WTC11 (cell line): ENCODE data around the gene TTLL10.

Experiments
- ATF3 ChIP-seq: sonication (generic); formaldehyde crosslinking; conservative IDR thresholded peaks from 2 replicates; pipeline ENCODE4 v1.8.1; 2022; ENCODE audit warnings: mild to moderate bottlenecking, missing genetic modification reagents
- CBFB ChIP-seq: sonication (generic); formaldehyde crosslinking; IDR thresholded peaks from 2 replicates; pipeline ENCODE4 v1.8.1; 2022; ENCODE audit warnings: mild to moderate bottlenecking, low read depth, missing genetic modification reagents
- E2F1 ChIP-seq: sonication (generic); formaldehyde crosslinking; IDR thresholded peaks from 2 replicates; pipeline ENCODE4 v1.8.0; 2022; ENCODE audit warnings: mild to moderate bottlenecking, missing genetic modification reagents
- JUN ChIP-seq: sonication (generic); formaldehyde crosslinking; IDR thresholded peaks from 2 replicates; pipeline ENCODE4 v1.8.0; 2023; ENCODE audit warnings: mild to moderate bottlenecking, missing genetic modification reagents
- TCF7 ChIP-seq: sonication (generic); formaldehyde crosslinking; IDR thresholded peaks from 2 replicates; pipeline ENCODE4 v1.8.0; 2022; ENCODE audit warnings: mild to moderate bottlenecking, low read depth, missing genetic modification reagents, moderate library complexity
- TEAD4 ChIP-seq: sonication (generic); formaldehyde crosslinking; IDR thresholded peaks from 2 replicates; pipeline ENCODE4 v1.8.0; 2022; ENCODE audit warnings: mild to moderate bottlenecking, missing genetic modification reagents
- TF ChIP-seq, protein P1 (sequence below): fragments of 200-600 bp; IDR thresholded peaks from 2 replicates; pipeline ENCODE4 v1.8.0; 2022; ENCODE audit warnings: antibody characterized with exemption
- TF ChIP-seq, protein P2 (sequence below): fragments of 250-450 bp; sonication (Bioruptor Pico); IDR thresholded peaks from 2 replicates; pipeline ENCODE4 v1.9.0; 2021; ENCODE audit warnings: mild to moderate bottlenecking
- TF ChIP-seq, protein P3 (sequence below): sonication (generic); formaldehyde crosslinking; conservative IDR thresholded peaks from 2 replicates; pipeline ENCODE4 v1.8.1; 2023; ENCODE audit warnings: mild to moderate bottlenecking, low read depth, missing genetic modification reagents, moderate library complexity

DNA sequence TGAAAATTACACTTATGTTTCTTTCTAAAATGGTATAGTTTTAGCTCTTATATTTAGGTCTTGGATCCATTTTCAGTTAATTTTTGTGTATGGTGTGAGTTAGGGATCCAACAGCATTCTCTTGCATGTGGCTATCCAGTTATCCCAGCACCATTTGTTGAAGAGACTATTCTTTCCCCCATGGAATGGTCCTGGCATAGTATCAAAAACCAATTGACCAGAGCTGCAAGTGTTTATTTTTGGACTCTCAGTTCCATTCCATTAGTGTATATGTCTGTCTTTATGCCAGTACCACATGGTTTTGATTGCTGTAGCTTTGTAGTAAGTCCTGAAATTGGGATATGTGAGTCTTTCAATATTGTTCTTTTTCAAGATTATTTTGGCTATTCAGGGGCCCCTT is 14.3 kb downstream of the TTLL10 start:
- TF ChIP-seq, protein P1, sequence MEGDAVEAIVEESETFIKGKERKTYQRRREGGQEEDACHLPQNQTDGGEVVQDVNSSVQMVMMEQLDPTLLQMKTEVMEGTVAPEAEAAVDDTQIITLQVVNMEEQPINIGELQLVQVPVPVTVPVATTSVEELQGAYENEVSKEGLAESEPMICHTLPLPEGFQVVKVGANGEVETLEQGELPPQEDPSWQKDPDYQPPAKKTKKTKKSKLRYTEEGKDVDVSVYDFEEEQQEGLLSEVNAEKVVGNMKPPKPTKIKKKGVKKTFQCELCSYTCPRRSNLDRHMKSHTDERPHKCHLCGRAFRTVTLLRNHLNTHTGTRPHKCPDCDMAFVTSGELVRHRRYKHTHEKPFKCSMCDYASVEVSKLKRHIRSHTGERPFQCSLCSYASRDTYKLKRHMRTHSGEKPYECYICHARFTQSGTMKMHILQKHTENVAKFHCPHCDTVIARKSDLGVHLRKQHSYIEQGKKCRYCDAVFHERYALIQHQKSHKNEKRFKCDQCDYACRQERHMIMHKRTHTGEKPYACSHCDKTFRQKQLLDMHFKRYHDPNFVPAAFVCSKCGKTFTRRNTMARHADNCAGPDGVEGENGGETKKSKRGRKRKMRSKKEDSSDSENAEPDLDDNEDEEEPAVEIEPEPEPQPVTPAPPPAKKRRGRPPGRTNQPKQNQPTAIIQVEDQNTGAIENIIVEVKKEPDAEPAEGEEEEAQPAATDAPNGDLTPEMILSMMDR: no peak
- TF ChIP-seq, protein P2, sequence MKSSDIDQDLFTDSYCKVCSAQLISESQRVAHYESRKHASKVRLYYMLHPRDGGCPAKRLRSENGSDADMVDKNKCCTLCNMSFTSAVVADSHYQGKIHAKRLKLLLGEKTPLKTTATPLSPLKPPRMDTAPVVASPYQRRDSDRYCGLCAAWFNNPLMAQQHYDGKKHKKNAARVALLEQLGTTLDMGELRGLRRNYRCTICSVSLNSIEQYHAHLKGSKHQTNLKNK (CRISPR knock-in tag): no peak
- TF ChIP-seq, protein P3, sequence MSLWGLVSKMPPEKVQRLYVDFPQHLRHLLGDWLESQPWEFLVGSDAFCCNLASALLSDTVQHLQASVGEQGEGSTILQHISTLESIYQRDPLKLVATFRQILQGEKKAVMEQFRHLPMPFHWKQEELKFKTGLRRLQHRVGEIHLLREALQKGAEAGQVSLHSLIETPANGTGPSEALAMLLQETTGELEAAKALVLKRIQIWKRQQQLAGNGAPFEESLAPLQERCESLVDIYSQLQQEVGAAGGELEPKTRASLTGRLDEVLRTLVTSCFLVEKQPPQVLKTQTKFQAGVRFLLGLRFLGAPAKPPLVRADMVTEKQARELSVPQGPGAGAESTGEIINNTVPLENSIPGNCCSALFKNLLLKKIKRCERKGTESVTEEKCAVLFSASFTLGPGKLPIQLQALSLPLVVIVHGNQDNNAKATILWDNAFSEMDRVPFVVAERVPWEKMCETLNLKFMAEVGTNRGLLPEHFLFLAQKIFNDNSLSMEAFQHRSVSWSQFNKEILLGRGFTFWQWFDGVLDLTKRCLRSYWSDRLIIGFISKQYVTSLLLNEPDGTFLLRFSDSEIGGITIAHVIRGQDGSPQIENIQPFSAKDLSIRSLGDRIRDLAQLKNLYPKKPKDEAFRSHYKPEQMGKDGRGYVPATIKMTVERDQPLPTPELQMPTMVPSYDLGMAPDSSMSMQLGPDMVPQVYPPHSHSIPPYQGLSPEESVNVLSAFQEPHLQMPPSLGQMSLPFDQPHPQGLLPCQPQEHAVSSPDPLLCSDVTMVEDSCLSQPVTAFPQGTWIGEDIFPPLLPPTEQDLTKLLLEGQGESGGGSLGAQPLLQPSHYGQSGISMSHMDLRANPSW (CRISPR knock-in tag): no peak
- TF ChIP-seq ATF3 (CRISPR knock-in tag) (no peak), TCF7 (CRISPR knock-in tag) (no peak), TEAD4 (CRISPR knock-in tag) (no peak), JUN (CRISPR knock-in tag) (no peak), E2F1 (CRISPR knock-in tag) (no peak), CBFB (CRISPR knock-in tag) (no peak)
